Stimulated activated CD8-positive, alpha-beta memory T cell treated with anti-CD3 and anti-CD28 coated beads, Interleukin-15, amount 100 ng/mL, for 1 hour (primary cell): ENCODE data around the gene ZNF689.
"Not testable (repeated sequence)": the region's sequence is repeated elsewhere in the genome, so short reads cannot be mapped to it uniquely, and the experiment has no call there.

ENCODE experiments used
- DNase-seq: peaks from one replicate; pipeline ENCODE4 v3.0.0-alpha.2; 2020; ENCODE audit warnings: low read depth

ZNF689 gene

DNA sequence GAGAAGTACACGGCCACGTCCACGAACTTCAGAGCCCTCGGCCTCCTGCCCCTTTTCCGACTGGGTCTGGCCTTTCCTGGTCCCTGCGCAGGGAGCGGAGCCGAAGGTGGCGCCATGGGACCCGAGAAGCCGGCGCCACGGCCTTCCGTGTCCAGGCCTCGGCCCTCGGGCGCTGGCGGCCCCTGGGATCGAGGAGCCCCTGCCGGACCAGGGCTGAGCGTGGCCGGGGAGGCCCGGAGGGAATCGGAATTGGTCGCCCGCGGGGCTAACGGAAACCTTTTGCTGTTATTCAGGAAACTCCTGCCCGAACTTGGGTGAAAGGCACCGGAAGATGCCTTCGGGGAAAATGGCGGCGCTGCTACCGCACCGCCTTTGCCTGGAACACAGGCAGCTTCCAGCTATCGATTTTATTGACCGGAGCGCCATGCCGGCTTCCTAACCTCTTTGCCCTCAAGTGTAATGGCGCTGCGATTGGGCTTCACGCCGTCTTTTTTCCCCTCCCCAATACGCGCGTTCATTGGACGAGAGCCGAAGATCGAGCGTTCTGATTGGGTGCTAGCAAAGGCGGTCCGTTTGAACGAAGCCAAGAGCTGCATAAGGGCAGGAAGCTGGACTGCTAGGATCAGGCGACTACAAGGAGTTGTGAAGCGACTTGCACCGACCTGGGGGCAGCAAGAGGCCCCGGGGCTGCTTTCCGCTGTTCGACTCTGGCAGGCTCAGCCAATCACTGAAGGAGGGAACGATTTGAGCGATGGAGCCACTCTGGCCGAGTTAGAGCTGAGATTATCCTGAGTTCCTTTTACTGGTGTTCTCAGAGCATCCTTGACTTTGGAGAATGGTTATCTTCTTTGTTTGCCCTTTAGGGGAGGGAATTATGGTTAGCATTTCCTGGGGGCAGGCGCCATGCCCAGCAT is at the start of gene ZNF689:
TSS of gene ZNF689 (minus strand) at position 464 of the 914 bp plus-strand sequence. CDS start at position 116, 348 bp downstream.
- DNase-seq = peak; percentile 90

- DNase-seq = peak; percentile 84
Observed at GRCh38 chr16:30658731-30659506, 48.7 kb upstream of the ZNF689 start.

GRCh38 chr16:30657866-30658730 is 47.9 kb upstream of the ZNF689 start, which contains the start of gene FBRS:
Gene FBRS (plus strand): TSS chr16:30658431. CDS start chr16:30659519, 1,088 bp downstream.
- DNase-seq = peak; percentile 100

DNA sequence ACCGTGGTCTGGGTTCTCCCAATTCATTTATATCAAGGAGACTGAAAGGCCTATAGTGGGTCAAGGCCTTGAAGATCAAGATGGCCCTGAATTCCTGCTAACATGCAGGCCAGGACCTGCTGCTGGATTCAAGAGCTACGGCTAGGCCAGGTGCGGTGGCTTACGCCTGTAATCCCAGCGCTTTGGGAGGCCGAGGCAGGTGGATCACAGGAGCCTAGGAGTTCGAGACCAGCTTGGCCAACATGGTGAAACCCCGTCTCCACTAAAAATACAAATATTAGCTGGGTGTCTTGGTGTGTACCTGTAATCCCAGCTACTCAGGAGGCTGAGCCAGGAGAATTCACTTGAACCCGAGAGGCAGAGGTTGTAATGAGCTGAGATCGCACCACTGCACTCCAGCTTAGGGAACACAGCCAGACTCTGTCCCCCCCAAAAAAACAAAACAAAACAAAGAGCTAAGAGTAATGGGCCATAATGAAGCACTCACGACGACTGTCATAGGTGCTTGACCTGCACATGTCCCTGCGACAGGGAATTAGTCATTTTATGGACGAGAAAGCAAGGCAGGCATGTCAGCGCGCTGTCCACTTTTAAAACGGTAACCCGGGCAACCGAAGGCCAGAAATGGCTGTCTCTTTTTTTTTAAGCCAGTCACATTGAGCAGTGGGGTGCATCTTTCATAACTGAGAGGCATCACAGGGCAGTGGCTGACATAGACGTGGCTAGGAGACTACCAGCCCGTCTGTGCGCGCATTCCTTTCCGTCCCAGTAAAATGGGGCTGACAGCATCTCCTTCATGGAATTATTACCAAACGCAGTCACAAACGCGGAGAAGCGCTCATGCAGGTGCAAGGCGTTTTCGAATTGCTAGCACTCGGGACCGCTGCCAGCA is 47.0 kb upstream of the ZNF689 start:
- no peak for DNase-seq

DNA sequence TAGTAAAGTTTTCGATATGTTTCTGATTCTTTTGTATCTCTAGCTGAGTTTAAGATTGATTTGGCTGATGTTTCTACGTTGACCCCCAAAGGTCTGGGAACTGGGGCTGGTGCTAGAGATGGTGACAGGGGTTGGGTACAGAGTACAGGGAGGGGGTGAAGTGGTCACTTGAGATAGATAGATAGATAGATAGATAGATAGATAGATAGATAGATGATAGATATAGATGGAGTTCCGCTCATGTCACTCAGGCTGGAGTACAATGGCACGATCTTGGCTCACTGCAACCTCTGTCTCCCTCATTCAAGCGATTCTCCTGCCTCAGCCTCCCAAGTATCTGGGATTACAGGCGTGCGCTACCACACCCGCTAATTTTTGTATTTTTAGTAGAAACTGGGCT is 46.2 kb upstream of the ZNF689 start:
- no peak for DNase-seq

DNA sequence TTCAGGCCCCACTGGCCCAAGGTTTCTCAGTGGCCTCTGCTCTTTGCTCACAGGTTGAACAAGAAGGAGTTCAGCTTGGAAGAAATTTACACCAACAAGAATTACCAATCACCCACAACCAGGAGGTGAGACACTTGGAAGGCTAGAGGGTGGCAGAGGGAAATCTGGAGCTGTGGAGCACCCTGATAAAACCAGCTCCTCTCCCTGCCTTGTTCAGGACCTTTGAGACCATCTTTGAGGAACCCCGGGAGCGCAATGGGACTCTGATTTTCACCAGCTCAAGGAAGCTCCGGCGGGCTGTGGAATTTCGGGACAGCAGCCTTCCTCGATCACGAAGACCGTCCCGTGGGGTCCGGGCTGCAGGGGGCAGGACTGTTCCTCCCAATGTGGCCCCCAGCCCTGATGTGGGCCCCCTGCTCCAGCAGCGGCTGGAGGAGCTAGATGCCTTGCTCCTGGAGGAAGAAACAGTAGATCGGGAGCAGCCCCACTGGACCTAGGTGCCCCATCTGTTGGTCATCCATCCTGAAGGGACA is 45.7 kb upstream of the ZNF689 start:
- DNase-seq = no peak

GRCh38 chr16:30654856-30655255 is 44.7 kb upstream of the ZNF689 start:
- no peak for DNase-seq

DNA sequence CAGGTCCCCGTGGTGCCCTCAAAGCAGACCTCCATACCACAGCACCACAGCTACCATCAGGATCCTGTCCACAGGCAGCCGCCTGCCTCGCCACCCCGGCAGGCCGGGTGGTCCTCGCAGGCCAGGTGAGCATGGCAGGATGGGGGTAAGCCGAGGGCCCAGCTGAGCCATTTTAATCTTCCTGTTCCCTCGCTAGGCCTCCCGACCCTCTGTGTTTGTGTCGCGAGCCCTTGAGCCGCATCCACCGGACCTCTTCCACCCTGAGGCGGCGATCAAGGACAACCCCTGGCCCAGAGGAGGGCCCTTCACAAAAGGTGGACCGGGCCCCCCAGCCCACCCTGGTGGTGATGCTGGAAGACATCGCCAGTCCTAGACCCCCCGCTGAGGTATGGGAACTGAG is 42.5 kb upstream of the ZNF689 start:
- DNase-seq = no peak

- no peak for DNase-seq
Observed at GRCh38 chr16:30652005-30652296, 41.8 kb upstream of the ZNF689 start.

- DNase-seq = no peak
Observed at GRCh38 chr16:30651124-30652004, 41.2 kb upstream of the ZNF689 start.

DNA sequence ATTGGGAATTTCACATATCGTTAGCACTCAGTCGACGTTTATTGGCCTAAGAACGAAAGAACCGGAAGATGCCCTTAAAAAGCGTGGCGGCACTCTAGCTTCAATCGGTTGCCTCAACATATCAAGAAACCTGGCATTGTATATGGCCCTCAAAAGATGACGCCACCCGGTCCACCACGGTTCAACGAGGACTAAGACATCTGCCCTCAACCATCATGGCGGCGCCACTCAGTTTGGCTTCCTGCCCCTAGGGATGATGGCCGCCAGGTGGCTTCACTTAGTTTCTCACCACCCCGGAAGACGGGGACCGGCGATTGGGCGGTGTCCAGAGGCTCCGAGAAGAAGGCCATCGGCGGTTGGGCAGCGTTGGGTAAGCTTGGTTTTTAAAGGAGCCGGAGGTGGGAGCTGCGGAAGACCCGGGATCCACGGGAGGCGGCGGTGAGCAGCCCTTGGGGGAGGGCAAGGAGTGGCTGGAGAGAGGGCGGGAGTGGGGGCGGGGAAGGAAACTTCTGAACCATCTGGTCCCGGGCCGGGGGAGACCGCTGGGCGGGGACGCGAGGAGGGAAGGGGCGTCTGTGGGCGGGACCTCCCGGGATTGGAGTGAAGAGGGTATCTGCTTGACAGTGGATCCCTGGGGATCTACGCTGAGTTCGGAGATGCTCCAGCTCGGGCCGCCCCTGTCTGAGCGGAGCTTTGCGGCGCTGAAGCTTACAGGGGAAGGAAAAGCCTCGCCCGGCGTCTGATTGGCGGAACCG is 40.4 kb upstream of the ZNF689 start, which contains the start of gene PRR14:
TSS of gene PRR14 (plus strand) at position 592 of the 755 bp plus-strand sequence. CDS start 686 bp downstream, outside the sequence.
- DNase-seq = peak; percentile 95

GRCh38 chr16:30649725-30650368 is 39.7 kb upstream of the ZNF689 start:
- DNase-seq = no peak

GRCh38 chr16:30647274-30647571 is 37.0 kb upstream of the ZNF689 start:
- DNase-seq = no peak

DNA sequence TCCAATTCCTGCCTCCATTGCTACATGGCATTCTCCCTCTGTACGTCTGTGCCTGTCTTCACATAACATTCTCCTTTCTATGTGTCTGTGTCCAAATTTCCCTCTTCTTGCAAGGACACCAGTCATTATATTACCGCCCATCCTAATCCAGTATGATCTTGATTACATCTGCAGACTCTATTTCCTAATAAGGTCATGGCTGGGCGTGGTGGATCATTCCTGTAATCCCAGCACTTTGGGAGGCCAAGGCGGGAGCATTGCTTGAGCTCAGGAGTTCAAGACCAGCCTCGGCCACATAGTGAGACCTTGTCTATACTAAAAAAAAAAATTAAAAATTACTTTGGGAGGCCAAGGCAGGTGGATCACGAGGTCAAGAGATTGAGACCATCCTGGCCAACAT is 35.5 kb upstream of the ZNF689 start:
- no peak for DNase-seq

DNA sequence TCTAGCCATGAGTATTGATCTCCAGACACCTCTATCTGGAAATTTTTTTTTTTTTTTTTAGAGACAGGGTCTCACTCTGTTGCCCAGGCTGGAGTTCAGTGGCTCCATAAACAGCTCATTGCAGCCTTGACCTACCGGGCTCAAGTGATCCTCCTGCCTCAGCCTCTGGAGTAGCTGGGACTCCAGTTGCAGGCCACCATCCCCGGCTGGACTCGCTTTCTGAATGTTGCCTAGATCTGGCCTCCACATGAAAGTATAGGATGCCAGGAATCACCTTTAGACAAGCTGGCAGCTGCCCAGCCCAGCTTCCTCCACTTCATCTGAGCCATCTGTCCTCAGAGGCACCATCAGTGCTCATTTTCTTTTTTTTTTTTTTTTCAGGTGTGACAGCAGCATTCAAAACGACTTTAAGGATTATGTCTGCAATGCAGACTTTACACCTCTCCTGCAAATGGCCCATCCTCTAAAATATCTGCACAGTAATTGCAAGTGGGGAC is 34.2 kb upstream of the ZNF689 start:
- no peak for DNase-seq

DNA sequence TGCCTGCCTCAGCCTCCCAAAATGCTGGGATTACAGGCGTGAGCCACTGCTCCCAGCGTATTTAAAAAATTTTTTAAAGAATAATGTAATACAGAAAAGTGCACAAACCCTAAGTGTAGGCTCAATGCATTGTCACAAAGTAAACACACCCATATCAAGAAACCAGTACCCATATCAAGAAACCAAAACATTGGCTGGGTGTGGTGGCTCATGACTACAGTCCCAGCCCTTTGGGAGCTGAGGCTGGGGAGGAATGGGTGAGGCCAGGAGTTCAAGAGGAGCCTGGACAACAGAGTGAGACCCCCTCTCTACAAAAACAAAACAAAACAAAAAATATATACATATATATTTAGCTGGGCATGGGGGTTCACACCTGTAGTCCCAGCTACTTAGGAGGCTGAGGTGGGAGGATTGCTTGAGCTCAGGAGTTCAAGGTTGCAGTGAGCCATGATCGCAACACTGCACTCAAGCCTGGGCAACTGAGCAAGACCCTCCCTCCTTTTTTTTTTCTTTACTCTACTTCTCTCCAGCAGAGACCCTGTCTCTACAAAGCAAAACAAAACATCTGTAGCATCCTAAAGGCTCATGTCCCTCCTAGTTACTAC is 31.3 kb upstream of the ZNF689 start:
- DNase-seq = no peak

GRCh38 chr16:30637944-30638343 is 27.8 kb upstream of the ZNF689 start:
- DNase-seq = no peak

DNA sequence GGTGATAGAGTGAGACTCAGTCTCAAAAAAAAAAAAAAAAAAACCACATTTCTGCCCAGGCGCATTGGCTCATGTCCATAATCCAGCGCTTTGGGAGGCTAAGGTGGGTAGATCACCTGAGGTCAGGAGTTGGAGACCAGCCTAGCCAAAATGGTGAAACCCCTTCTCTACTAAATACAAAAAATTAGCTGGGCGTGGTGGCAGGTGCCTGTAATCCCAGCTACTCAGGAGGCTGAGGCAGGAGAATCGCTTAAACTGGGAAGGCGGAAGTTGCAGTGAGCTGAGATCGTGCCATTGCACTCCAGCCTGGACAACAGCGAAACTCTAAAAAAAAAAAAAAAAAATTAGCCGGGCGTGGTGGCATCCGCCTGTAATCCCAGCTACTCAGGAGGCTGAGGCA is 26.9 kb upstream of the ZNF689 start:
- not testable (repeated sequence) for DNase-seq
